HG03045 (cell line): ENCODE data around the gene PAH.
A peak's percentile ranks its signal among the peaks of the same experiment; 100 is the strongest.

Experiments used
- ATAC-seq: cut with Tn5 transposase; IDR thresholded peaks from one replicate; pipeline ENCODE4 v1.9.1; 2021; ENCODE audit warnings: mild to moderate bottlenecking, moderate library complexity; ENCODE audit not compliant: unreplicated experiment

PAH gene

GRCh38 chr12:102917026-102917787 is at the start of gene PAH:
PAH (minus strand) TSS chr12:102917244; CDS start chr12:102917130, 114 bp downstream.
- peak; percentile 68 for ATAC-seq

DNA sequence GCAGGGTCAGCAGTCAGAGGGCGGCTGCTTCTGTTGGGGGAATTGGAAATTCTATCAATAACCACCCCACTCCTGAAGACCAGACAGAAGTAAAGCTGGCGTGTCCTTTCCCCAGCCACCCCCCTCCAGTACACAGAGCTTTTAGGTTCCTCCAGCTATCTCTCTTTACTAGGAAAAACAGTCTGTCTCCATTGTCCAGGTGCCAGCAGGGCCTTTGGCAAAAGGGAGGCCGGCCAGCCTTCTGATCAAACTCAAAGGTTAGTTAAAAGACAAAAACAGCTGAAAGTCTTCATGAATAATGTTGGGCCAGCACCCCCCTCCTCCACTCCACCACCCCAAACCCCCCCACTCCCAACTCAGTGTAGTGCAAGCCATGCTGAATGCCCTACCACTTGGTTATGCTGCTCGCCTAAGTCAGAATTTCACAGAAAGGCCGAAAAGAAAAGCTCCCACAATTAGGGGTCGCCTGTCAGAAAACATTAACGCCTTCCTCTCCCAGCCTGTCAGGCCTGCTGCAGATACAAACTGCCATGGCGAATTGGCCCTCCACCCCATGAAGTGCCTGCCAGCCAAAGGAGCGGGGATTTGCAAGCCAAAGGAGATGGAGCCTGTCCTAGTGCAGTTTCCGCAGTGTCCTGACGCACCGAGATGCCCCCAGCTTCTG is 49.3 kb upstream of the PAH start:
- no peak for ATAC-seq

DNA sequence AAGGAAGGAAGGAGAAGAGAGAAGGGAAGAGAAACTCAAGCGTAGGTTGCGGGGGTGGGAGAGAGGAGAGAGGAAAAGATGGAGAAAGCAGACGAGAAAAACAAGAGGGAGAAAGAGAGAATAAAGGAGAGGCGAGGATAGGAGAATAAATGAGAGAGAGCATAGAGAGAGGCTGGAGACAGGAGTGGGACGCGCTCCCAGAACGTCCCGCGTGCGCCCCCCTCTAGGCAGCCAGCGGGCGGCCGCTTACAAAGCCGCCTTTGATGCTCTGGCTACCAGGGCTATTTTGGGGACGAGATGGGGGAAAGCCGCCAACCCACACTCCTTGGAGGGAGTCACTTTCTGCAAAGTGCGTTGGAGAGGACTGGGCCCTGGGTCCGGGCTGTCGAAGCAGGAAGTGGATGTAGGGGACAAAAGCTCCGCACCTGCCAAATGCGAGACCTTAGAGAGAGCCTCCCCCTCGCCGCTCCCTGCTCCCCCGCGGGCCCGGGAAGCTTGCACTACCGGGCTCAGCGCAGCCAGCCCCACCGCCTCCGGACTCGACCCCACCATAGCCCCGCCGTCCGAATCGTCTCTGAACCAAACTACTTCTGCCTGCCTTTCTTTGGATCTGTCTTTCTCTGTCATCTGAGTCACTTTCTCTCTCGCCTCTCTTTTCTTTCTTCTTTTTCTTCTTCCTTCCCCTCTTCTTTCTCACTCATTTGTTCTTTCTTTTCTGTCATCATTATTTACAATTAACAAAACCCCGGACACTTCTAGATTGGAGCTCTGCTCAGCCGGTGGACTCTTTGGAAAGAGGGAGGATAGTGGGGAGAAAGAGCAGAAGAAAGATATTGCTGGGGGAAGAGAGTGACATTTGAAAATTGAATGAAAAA is 48.5 kb upstream of the PAH start:
- ATAC-seq = no peak

DNA sequence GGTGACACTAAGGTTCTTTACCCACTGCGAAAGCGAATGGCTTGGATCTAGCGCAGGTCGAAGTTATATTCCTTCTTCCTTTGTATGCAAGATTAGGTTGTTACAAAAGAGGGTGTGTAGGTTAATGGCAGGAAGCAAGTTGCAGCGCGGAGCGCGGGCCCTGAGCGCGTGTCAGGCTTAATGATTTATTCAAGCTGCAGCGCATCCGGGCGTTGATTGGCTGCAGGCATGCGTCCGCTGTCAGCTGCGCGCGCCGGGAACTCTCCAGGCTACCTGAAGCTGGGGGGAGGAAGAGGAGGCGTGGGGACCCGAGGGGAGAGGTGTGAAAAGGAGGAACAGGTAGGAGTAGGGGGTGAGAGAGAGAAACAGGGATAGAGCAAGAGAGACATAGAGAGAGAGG is 47.8 kb upstream of the PAH start:
- peak; percentile 61 for ATAC-seq

- no peak for ATAC-seq
These were observed 46.8 kb upstream of the PAH start for GRCh38 chr12:102963796-102964195.

DNA sequence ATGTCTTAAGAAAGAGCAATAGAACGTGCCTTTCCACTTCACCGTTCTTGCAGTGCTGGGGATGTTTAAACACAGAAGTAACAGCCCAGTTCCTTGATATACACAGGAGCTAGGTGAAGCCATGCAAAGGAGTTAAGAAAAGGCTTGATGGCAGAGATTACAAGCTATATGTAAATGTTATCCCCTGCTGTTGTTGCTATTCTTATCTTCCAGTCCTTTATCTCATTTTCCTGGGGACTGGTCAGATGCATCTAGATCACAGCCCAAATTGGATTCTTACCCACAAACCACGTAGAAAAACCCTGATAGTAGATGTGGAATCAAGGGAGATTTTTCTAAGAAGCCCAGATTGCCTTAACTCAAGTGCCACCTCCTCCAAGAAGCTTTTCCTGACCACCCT is 45.9 kb upstream of the PAH start:
- ATAC-seq = no peak

- ATAC-seq = no peak
These were observed 45.5 kb upstream of the PAH start for GRCh38 chr12:102962532-102962931.

GRCh38 chr12:102961466-102961855 is 44.4 kb upstream of the PAH start:
- ATAC-seq = no peak

GRCh38 chr12:102960766-102961465 is 43.9 kb upstream of the PAH start:
- no peak for ATAC-seq

DNA sequence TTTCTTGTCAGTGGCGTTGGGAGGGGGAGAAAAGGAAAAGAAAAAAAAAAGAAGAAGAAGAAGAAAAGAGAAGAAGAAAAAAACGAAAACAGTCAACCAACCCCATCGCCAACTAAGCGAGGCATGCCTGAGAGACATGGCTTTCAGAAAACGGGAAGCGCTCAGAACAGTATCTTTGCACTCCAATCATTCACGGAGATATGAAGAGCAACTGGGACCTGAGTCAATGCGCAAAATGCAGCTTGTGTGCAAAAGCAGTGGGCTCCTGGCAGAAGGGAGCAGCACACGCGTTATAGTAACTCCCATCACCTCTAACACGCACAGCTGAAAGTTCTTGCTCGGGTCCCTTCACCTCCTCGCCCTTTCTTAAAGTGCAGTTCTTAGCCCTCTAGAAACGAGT is 42.3 kb upstream of the PAH start:
- ATAC-seq = no peak

DNA sequence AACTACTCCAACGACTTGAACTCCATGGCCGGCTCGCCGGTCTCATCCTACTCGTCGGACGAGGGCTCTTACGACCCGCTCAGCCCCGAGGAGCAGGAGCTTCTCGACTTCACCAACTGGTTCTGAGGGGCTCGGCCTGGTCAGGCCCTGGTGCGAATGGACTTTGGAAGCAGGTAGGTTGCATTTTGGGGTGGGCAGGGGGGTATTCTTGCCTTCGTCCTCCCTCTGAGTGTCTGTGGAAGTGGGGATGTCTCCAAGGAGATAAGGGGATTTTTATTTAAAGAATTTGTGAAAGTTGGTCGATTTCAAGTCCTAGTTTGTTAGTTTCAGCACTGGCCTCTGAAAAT is 41.8 kb upstream of the PAH start:
- ATAC-seq = no peak

GRCh38 chr12:102958073-102958829 is 41.2 kb upstream of the PAH start:
- peak; percentile 55 for ATAC-seq

DNA sequence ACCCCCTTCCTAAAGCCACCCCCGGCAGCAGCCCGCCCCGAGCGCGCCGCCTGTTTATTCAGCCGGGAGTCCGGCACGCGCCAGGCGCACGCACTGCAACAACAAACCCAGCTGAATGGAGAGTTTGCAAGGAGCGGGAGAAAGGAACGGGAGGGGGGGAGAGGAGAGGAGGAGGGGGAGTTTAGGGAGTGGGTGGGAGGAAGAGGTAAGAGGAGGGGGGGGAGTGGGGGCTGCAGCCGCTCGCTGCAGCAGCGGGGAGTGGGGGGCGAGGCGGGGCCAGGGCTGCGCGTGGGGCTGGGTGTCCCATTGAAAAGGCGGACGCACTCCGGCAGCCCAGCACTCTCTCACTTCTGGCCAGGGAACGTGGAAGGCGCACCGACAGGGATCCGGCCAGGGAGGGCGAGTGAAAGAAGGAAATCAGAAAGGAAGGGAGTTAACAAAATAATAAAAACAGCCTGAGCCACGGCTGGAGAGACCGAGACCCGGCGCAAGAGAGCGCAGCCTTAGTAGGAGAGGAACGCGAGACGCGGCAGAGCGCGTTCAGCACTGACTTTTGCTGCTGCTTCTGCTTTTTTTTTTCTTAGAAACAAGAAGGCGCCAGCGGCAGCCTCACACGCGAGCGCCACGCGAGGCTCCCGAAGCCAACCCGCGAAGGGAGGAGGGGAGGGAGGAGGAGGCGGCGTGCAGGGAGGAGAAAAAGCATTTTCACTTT is 40.5 kb upstream of the PAH start, which contains the start of gene ASCL1:
TSS of gene ASCL1 (plus strand) at position 336 of the 712 bp plus-strand sequence. CDS start 571 bp downstream, outside the sequence.
- ATAC-seq = no peak

- ATAC-seq = no peak
These were observed 39.8 kb upstream of the PAH start for GRCh38 chr12:102956738-102957327.

GRCh38 chr12:102955926-102956737 is 39.1 kb upstream of the PAH start:
- ATAC-seq = no peak

- no peak for ATAC-seq
These were observed 37.1 kb upstream of the PAH start for GRCh38 chr12:102954134-102954533.

DNA sequence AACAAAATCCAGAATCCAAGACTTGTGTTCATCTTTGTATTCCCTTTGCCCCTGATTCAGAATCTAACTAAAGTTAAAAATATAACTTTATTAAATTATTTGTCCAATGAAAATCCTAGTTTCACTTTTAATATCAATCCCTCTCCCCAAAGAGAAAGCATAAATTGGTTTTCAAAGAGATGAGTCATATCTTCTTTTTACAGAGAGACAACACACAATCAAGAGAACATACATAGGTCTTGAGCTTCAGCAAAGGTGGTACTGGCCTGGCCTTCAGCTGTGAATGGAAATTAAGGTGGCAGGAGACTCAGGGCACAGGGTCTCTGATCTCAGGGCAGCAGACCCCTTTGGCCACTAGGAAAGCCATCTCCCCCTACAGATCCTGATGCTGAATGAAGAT is 36.2 kb upstream of the PAH start:
- no peak for ATAC-seq

- ATAC-seq = no peak
These were observed 34.8 kb upstream of the PAH start for GRCh38 chr12:102951841-102952240.
